OCI-LY1 (cell line): ENCODE measurements around the gene UBE2R2.
"Not testable (repeated sequence)": the region's sequence is repeated elsewhere in the genome, so short reads cannot be mapped to it uniquely, and the experiment has no call there.

Source experiments
- H2AFZ ChIP-seq: fragments of 200-600 bp; sonication (generic), shearing (Covaris generic); 2 replicates; pipeline ENCODE4 v1.6.0; 2014; ENCODE audit warnings: antibody characterized with exemption, mild to moderate bottlenecking, low read length
- H3F3A ChIP-seq: fragments of 200-600 bp; sonication (generic), shearing (Covaris generic); 2 replicates; pipeline ENCODE4 v1.6.0; 2014; ENCODE audit warnings: mild to moderate bottlenecking, antibody characterized with exemption, low read length, moderate library complexity; ENCODE audit not compliant: insufficient read depth
- H3K27ac ChIP-seq: fragments of 200-600 bp; sonication (generic); 2 replicates; pipeline ENCODE4 v1.5.1; 2014; ENCODE audit warnings: low read length, mixed run types, mild to moderate bottlenecking, low read depth; ENCODE audit not compliant: poor library complexity, severe bottlenecking
- H3K27me3 ChIP-seq: fragments of 200-600 bp; sonication (generic); 2 replicates; pipeline ENCODE4 v1.6.0; 2014; ENCODE audit warnings: antibody characterized with exemption, mild to moderate bottlenecking, low read length, moderate library complexity; ENCODE audit not compliant: insufficient read depth
- H3K36me3 ChIP-seq: fragments of 200-600 bp; sonication (generic); 2 replicates; pipeline ENCODE4 v1.6.1; 2014; ENCODE audit warnings: mild to moderate bottlenecking, antibody characterized with exemption, low read length, moderate library complexity, mixed read lengths; ENCODE audit not compliant: insufficient read depth
- H3K4me1 ChIP-seq: fragments of 200-600 bp; sonication (generic); 2 replicates; pipeline ENCODE4 v1.5.1; 2014; ENCODE audit warnings: mild to moderate bottlenecking, low read length, moderate library complexity; ENCODE audit not compliant: insufficient read depth, severe bottlenecking
- H3K4me2 ChIP-seq: fragments of 200-600 bp; sonication (generic), shearing (Covaris generic); 2 replicates; pipeline ENCODE4 v1.6.1; 2014; ENCODE audit warnings: low read length
- H3K4me3 ChIP-seq: fragments of 200-600 bp; sonication (generic); 2 replicates; pipeline ENCODE4 v1.5.1; 2014; ENCODE audit warnings: low read length, low read depth, mild to moderate bottlenecking, mixed read lengths; ENCODE audit not compliant: poor library complexity, severe bottlenecking
- H3K79me2 ChIP-seq: fragments of 200-600 bp; shearing (Covaris generic); 2 replicates; pipeline ENCODE4 v1.6.1; 2016; ENCODE audit warnings: mixed run types, low read length, mixed read lengths; ENCODE audit not compliant: insufficient read depth
- H3K9ac ChIP-seq: fragments of 200-600 bp; sonication (generic), shearing (Covaris generic); 2 replicates; pipeline ENCODE4 v1.6.1; 2014; ENCODE audit warnings: mild to moderate bottlenecking, low read length, mixed read lengths
- H3K9me2 ChIP-seq: fragments of 200-600 bp; sonication (generic), shearing (Covaris generic); 2 replicates; pipeline ENCODE4 v1.6.1; 2014; ENCODE audit warnings: low read depth, mild to moderate bottlenecking, low read length, mixed read lengths
- H3K9me3 ChIP-seq: fragments of 200-600 bp; shearing (Covaris generic); 2 replicates; pipeline ENCODE4 v1.6.1; 2014; ENCODE audit warnings: low read length, mixed read lengths
- H4K20me1 ChIP-seq: fragments of 200-600 bp; sonication (generic), shearing (Covaris generic); 2 replicates; pipeline ENCODE4 v1.6.0; 2016; ENCODE audit warnings: mild to moderate bottlenecking, low read length; ENCODE audit not compliant: insufficient read depth
- EZH2 ChIP-seq: fragments of 200-600 bp; sonication (generic), shearing (Covaris generic); IDR thresholded peaks from 2 replicates; pipeline ENCODE4 v1.8.0; 2017; ENCODE audit warnings: borderline replicate concordance, mixed run types, mild to moderate bottlenecking, antibody characterized with exemption, low read length, moderate library complexity, mixed read lengths
- TF ChIP-seq, protein P1 (sequence below): fragments of 200-600 bp; sonication (generic), shearing (Covaris generic); IDR thresholded peaks from 2 replicates; pipeline ENCODE4 v1.5.1; 2017; ENCODE audit warnings: mild to moderate bottlenecking, antibody characterized with exemption, low read length, moderate library complexity, mixed read lengths

UBE2R2 gene

DNA sequence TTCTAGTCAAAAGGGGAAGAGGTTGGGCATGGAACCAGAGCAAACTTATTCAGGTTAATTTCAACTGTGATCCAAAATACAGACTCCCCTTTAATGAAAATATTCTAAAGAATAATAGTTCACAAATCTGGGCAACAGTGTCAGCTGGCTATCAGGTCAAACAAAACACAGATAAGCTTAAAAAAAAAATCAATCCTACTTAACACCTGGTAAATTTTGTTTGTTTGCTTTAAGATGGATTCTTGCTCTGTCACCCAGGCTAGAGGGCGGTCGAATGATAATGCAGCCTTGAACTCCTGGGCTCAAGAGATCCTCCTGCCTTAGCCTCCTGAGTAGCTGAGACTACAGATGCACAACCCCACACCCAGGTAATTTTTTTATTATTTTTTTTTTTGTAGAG lies 142.8 kb downstream of the UBE2R2 start:
- no peaks in the 10 kb centered on the region for H3K27me3 ChIP-seq
- no peaks in the 10 kb centered on the region for H4K20me1 ChIP-seq
- no peaks in the 10 kb centered on the region for H3F3A ChIP-seq
- TF ChIP-seq, protein P1, sequence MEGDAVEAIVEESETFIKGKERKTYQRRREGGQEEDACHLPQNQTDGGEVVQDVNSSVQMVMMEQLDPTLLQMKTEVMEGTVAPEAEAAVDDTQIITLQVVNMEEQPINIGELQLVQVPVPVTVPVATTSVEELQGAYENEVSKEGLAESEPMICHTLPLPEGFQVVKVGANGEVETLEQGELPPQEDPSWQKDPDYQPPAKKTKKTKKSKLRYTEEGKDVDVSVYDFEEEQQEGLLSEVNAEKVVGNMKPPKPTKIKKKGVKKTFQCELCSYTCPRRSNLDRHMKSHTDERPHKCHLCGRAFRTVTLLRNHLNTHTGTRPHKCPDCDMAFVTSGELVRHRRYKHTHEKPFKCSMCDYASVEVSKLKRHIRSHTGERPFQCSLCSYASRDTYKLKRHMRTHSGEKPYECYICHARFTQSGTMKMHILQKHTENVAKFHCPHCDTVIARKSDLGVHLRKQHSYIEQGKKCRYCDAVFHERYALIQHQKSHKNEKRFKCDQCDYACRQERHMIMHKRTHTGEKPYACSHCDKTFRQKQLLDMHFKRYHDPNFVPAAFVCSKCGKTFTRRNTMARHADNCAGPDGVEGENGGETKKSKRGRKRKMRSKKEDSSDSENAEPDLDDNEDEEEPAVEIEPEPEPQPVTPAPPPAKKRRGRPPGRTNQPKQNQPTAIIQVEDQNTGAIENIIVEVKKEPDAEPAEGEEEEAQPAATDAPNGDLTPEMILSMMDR, result no peak
- no peak for TF ChIP-seq EZH2
- H3K9me3 ChIP-seq, result no peaks in the 10 kb centered on the region
- H3K9me2 ChIP-seq, result no peaks in the 10 kb centered on the region
- H3K9ac ChIP-seq, result no peak overlapping the region
- H3K4me3 ChIP-seq, result no peak overlapping the region
- no peaks in the 10 kb centered on the region for H3K4me1 ChIP-seq
- no peak overlapping the region for H2AFZ ChIP-seq
- H3K36me3 ChIP-seq, result peaks cover 75% of the 10 kb centered on the region
- no peak overlapping the region for H3K4me2 ChIP-seq
- no peaks in the 10 kb centered on the region for H3K79me2 ChIP-seq
- H3K27ac ChIP-seq, result no peak overlapping the region

DNA sequence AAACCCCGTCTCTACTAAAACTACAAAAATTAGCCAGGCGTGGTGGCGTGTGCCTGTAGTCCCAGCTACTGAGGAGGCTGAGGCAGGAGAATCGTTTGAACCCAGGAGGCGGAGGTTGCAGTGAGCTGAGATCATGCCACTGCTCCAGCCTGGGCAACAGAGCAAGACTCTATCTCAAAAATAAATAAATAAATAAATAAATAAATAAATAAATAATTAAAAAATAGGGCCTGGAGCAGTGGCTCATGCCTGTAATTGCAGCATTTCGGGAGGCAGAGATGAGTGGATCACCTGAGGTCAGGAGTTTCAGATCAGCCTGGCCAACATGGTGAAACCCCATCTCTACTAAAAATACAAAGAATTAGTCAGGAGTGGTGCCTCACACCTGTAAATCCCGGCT lies 145.5 kb downstream of the UBE2R2 start:
- H3K36me3 ChIP-seq, result peaks cover 64% of the 10 kb centered on the region
- not testable (repeated sequence) for H3K4me1 ChIP-seq, H2AFZ ChIP-seq, H3K27ac ChIP-seq, H3K9ac ChIP-seq, H3K27me3 ChIP-seq, H3K9me3 ChIP-seq, H3K79me2 ChIP-seq, H3K9me2 ChIP-seq, H3F3A ChIP-seq, H3K4me2 ChIP-seq, H4K20me1 ChIP-seq, H3K4me3 ChIP-seq

DNA sequence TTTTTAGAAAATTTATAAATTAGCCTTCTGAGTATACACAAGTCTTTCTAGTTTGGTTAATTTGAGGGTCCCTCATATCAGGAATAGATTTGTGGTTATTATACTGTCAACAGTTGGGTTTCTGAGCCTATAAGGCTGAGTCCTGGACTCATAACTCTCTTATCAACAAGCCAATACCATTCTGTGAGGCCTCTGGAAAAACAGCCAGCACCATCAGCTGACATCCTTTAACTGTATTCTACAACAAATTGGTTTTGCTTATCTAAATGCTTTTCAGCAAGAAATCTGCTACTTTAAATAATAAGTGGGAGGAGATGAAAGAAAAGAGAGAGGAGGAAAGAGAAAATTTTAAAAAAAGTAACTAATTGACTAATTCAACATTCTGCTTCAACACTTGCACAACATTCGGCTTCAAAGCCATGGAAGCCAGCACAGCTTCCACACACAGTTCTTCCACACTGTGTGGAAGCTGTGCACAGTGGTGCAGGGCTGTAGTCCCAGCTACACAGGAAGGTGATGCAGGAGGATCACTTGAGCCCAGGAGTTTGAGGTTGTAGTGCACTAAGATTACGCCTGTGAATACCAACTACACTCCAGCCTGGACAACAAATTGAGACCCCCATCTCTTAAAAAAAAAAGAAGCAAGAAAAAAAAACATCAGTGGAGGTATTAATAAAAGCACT lies 147.3 kb downstream of the UBE2R2 start:
- Histone ChIP-seq H3K9me2 (no peaks in the 10 kb centered on the region), H3F3A (no peaks in the 10 kb centered on the region), H3K4me1 (no peaks in the 10 kb centered on the region), H3K9ac (no peak overlapping the region), H4K20me1 (no peaks in the 10 kb centered on the region), H3K79me2 (no peaks in the 10 kb centered on the region), H2AFZ (no peak overlapping the region), H3K4me3 (no peak overlapping the region), H3K27ac (no peak overlapping the region), H3K4me2 (no peak overlapping the region), H3K27me3 (no peaks in the 10 kb centered on the region), H3K36me3 (peaks cover 61% of the 10 kb centered on the region), H3K9me3 (no peaks in the 10 kb centered on the region)
- TF ChIP-seq, protein P1, result no peak
- TF ChIP-seq EZH2, result no peak
